HG03039 (cell line): ENCODE data around the gene PCDHA3.
"Not testable (repeated sequence)": the region's sequence is repeated elsewhere in the genome, so short reads cannot be mapped to it uniquely, and the experiment has no call there.

Experiments
- ATAC-seq: cut with Tn5 transposase; IDR thresholded peaks from one replicate; pipeline ENCODE4 v1.9.1; 2021; ENCODE audit warnings: mild to moderate bottlenecking, moderate library complexity; ENCODE audit not compliant: unreplicated experiment

PCDHA3 gene

DNA sequence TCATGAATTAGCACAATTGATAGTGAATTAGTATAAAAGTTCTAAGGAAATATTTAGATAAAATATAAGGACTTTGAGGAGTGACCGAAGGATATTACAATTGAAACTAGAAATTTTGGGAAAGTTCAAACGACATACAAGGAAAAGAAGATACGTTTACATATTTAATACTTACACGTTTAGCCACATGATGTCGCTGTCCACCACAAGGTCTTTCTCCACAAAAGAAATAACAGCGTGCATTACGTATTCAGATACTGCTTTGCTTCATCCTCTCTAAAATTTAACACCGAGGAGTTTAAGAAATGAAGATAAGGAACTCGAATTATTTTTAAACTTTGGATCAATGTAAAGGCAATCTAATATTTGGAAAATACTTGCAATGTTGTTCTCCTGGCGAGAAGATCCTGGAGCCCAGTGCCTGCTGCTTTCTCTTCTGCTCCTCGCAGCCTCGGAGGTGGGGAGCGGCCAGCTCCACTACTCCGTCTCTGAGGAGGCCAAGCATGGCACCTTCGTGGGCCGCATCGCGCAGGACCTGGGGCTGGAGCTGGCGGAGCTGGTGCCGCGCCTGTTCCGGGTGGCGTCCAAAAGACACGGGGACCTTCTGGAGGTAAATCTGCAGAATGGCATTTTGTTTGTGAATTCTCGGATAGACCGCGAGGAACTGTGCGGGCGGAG, at the start of gene PCDHA3:
TSS of gene PCDHA3 (plus strand) at position 242 of the 678 bp plus-strand sequence.
- no peak for ATAC-seq

DNA sequence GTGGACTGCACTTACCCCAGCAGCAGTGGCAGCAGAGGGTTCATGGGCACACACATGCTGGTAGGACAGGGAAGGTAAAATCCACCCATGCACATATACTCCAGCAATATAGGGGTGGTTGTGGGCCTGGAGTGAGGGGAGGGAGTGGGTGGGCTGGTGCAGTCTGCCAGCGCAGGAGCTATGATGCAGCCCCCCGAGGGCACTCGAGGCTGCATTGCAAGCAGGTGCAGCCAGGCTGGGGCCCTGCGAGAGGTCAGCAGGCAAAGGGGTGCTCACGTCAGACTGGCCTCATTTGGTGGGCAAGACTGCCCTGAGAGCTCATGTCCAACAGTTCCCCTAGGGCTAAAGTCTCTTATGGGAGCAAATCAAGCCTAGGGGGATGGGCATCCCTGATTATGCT, 47.3 kb upstream of the PCDHA3 start:
- ATAC-seq = no peak

- no peak for ATAC-seq
Observed at GRCh38 chr5:140764177-140764973, 36.5 kb upstream of the PCDHA3 start.

DNA sequence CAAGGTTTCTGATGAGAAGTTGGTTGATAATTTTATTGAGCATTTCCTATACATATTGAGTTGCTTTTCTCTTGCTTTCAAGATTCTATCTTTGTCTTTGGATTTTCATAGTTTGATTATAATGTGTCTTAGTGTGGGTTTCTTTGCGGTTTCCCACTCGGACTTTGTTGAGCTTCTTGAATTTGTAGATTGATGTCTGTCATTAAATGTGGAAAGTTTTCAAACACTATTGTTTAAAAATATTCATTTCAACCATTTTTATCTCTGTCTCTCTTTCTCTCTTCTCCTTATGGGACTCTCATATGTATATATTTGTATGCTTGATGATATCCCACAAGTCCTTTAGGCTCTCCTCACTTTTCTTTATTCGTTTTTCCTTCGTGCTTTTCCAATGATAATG, 33.4 kb upstream of the PCDHA3 start:
- ATAC-seq = no peak

DNA sequence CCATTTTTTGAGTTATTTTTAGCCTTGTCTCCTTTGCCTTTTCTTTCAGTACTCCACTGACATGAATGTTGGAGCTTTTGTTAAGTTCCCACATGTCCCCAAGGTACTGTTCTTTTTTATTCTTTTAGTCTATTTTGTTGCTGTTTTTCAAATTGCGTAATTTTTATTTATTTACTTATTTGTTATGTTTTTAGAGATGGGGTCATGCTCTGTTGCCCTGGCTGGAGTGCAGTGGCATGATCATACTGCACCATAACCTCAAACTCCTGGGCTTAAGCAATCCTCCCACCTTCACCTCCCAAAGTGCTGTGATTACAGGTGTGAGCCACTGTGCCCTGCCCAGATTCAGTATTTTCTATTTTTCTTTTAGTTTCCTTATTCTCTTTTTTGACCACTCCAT, 20.3 kb upstream of the PCDHA3 start:
- ATAC-seq = no peak

GRCh38 chr5:140785905-140786686, 14.8 kb upstream of the PCDHA3 start, which contains the start of gene PCDHA1:
TSS of gene PCDHA1 (plus strand) at chr5:140786140.
- no peak for ATAC-seq

DNA sequence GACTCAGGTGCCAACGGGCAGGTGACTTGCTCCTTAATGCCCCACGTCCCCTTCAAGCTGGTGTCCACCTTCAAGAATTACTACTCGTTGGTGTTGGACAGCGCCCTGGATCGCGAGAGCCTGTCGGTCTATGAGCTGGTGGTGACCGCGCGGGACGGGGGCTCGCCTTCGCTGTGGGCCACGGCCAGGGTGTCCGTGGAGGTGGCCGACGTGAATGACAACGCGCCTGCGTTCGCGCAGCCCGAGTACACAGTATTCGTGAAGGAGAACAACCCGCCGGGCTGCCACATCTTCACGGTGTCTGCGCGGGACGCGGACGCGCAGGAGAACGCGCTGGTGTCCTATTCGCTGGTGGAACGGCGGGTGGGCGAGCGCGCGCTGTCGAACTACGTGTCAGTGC, 13.4 kb upstream of the PCDHA3 start:
- not testable (repeated sequence) for ATAC-seq

GRCh38 chr5:140787849-140788504, 12.9 kb upstream of the PCDHA3 start:
- ATAC-seq = not testable (repeated sequence)

GRCh38 chr5:140791089-140791488, 9.8 kb upstream of the PCDHA3 start:
- no peak for ATAC-seq

GRCh38 chr5:140794595-140795258, 6.1 kb upstream of the PCDHA3 start, which contains the start of gene PCDHA2:
TSS of gene PCDHA2 (plus strand) at chr5:140794852.
- no peak for ATAC-seq

GRCh38 chr5:140795259-140795641, 5.6 kb upstream of the PCDHA3 start:
- no peak for ATAC-seq

GRCh38 chr5:140796072-140796717, 4.7 kb upstream of the PCDHA3 start:
- not testable (repeated sequence) for ATAC-seq

GRCh38 chr5:140796718-140797095, 4.2 kb upstream of the PCDHA3 start:
- ATAC-seq = no peak

DNA sequence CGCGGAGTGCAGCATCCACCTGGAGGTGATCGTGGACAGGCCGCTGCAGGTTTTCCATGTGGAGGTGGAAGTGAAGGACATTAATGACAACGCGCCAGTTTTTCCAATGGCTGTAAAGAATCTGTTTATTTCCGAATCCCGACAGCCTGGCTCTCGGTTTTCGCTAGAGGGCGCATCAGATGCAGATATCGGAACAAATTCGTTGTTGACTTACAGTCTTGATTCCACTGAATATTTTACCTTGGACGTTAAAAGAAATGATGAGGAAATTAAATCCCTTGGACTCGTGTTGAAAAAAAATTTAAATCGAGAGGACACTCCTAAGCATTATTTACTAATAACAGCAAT, 611 bp downstream of the PCDHA3 start:
- no peak for ATAC-seq

DNA sequence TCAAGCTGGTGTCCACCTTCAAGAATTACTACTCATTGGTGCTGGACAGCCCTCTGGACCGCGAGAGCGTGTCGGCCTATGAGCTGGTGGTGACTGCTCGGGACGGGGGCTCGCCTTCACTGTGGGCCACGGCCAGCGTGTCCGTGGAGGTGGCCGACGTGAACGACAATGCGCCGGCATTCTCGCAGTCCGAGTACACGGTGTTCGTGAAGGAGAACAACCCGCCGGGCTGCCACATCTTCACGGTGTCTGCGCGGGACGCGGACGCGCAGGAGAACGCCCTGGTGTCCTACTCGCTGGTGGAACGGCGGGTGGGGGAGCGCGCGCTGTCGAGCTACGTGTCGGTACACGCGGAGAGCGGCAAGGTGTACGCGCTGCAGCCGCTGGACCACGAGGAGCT, 1.5 kb downstream of the PCDHA3 start:
- not testable (repeated sequence) for ATAC-seq

DNA sequence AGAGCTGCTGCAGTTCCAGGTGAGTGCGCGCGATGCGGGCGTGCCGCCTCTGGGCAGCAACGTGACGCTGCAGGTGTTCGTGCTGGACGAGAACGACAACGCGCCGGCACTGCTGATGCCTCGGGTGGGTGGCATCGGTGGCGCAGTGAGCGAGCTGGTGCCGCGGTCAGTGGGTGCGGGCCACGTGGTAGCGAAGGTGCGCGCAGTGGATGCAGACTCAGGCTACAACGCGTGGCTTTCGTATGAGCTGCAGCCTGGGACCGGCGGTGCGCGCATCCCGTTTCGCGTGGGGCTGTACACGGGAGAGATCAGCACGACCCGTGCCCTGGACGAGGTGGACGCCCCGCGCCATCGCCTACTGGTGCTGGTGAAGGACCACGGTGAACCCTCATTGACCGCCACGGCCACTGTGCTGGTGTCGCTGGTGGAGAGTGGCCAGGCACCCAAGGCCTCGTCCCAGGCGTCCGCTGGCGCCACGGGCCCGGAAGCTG, 2.0 kb downstream of the PCDHA3 start:
- no peak for ATAC-seq

GRCh38 chr5:140806834-140807775, 6.2 kb downstream of the PCDHA3 start, which contains the start of gene PCDHA4:
TSS of gene PCDHA4 (plus strand) at chr5:140807068.
- ATAC-seq = no peak

GRCh38 chr5:140808241-140808888, 7.5 kb downstream of the PCDHA3 start:
- ATAC-seq = not testable (repeated sequence)
